ENCODE measurements around the gene MBD3L3.
"Not testable (repeated sequence)": the region's sequence is repeated elsewhere in the genome, so short reads cannot be mapped to it uniquely, and the experiment has no call there.

MBD3L3 gene

DNA sequence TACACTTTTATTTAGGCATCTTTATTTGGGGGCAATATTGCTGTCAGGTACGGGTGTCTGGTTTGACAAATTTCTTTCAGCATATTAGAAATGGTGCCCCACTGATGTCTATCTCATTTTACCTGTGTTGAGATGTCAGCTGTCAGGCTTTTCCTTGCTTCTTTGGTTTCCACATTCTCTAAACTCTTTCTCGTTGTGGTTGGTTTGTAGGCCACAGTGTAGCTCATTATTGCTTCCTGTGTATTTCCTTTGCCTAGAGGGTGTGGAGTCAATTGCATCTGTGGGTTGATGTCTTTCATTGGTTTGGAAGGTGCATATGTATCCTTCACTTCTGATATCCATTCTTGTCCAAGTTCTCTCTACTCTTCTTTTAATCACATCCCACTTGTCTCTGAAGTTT, 1.5 kb upstream of the MBD3L3 start:
- not testable (repeated sequence) for DNase-seq

- not testable (repeated sequence) for DNase-seq
Observed at GRCh38 chr19:7056371-7056770, 2.1 kb downstream of the MBD3L3 start.

DNA sequence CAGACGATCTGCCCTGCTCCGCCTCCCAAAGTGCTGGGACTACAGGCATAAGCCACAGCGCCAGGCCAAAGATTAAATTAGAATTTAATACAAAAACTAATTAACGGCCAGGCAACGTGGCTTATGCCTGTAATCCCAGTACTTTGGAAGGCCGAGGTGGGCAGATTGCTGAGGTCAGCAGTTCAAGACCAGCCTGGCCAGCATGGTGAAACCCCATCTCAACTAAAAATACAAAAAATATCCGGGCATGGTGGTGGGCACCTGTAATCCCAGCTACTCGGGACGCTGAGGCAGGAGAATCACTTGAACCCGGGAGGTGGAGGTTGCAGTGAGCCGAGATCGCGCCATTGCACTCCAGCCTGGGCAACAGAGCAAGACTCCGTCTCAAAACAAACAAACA, 2.8 kb downstream of the MBD3L3 start:
- DNase-seq, result not testable (repeated sequence)

DNA sequence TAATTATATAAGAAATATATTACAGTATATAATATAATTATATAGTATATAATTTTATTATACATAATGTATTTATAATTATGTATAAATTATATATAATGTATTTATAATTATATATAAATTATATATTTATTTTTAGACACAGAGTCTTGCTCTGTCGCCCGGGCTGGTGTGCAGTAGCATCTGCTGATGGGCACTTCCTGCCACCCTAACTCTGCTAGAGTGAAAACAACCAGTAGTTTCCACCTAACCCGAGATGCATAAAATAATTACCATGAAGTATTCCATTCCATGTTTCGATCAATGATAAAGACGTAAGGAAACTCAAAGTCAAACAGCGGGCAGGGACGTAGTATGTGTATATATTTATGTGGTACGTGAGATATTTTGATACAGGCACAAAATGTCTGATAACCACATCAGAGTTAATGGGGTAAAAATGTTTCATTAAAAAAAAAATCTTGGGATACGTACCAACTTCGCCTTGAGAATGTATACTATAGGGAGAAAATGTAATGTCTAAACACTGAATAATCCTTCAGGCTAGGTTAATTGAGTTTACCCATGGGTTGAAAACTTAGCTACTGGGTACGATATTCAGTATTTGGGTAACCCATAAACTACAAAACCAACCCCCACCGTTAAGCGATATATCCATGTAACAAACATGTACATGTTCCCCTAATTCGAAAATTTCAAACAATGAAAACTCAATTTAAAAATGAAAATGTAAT, 3.7 kb downstream of the MBD3L3 start:
- DNase-seq, result not testable (repeated sequence)

- DNase-seq, result not testable (repeated sequence)
Observed at GRCh38 chr19:7052896-7053295, 5.6 kb downstream of the MBD3L3 start.

DNA sequence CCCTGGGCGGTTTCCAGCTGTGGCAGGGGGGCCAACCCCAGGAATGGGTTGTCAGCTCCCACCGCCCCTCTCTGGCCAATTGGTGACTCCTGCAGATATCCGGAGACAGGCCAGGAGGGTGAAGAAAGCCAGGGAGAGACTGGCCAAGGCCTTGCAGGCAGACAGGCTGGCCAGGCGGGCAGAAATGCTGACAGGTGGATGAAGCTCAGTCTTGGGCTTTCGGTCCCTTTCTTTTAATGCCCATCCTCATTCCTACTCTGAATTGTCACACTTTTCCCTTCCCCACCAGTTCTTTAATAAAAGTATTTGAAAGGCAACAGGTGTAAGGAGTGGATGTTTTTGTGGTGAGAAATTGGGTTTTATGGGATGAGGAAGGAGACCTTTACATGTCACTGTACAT, 7.1 kb downstream of the MBD3L3 start:
- DNase-seq, result not testable (repeated sequence)

DNA sequence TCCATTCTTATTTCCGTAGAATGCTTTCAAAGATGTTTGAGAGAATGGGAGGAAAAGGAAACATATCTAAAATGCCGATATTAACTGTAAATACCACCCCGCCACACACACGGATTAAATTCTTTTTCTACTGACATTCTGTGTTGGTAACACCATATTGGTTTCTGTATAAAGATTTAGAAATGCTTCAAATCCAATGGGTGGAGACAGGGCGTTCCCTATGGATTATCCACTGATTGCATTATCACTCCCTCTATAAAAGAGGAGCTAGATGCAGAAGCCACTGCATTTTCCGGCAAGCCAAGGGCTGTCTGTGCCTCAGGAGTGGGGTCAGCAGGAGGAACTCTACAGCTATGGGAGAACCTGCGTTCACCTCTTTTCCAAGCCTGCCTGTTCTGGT, 9.5 kb downstream of the MBD3L3 start, which contains the start of gene MBD3L2:
Gene MBD3L2, plus strand, starts transcription at position 301 of the 400 bp plus-strand sequence. Its CDS starts 53 bp downstream, at position 354.
- DNase-seq, result not testable (repeated sequence)

GRCh38 chr19:7041563-7041962, 16.9 kb downstream of the MBD3L3 start:
- DNase-seq, result not testable (repeated sequence)

GRCh38 chr19:7040079-7040478, 18.4 kb downstream of the MBD3L3 start, which contains the start of gene MBD3L4:
Gene MBD3L4 (minus strand): TSS chr19:7040179. CDS start chr19:7040144, 35 bp downstream.
- not testable (repeated sequence) for DNase-seq

DNA sequence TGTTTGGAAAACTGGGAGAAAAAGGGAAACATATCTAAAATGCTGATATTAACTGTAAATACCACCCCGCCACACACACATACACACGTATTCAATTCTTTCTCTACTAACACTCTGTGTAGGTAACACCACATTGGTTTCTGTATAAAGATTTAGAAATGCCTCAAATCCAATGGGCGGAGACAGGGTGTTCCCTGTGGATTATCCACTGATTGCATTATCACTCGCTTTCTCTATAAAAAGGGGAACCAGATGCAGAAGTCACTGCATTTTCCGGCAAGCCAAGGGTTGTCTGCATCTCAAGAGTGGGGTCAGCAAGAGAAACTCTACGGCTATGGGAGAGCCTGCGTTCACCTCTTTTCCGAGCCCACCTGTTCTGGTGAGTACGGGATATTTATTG, 28.2 kb downstream of the MBD3L3 start, which contains the start of gene MBD3L5:
Gene MBD3L5, plus strand, starts transcription at position 301 of the 400 bp plus-strand sequence. Its CDS starts 34 bp downstream, at position 335.
- DNase-seq, result not testable (repeated sequence)

- not testable (repeated sequence) for DNase-seq
Observed at GRCh38 chr19:7028790-7029189, 29.7 kb downstream of the MBD3L3 start.

DNA sequence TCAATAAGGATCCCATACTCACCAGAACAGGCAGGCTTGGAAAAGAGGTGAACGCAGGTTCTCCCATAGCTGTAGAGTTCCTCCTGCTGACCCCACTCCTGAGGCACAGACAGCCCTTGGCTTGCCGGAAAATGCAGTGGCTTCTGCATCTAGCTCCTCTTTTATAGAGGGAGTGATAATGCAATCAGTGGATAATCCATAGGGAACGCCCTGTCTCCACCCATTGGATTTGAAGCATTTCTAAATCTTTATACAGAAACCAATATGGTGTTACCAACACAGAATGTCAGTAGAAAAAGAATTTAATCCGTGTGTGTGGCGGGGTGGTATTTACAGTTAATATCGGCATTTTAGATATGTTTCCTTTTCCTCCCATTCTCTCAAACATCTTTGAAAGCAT, 37.1 kb downstream of the MBD3L3 start, which contains the start of gene MBD3L2B:
Gene MBD3L2B, minus strand, starts transcription at position 101 of the 400 bp plus-strand sequence. Its CDS starts 34 bp downstream, at position 67.
- DNase-seq, result not testable (repeated sequence)

GRCh38 chr19:7018828-7019227, 39.6 kb downstream of the MBD3L3 start:
- no peak for DNase-seq

DNA sequence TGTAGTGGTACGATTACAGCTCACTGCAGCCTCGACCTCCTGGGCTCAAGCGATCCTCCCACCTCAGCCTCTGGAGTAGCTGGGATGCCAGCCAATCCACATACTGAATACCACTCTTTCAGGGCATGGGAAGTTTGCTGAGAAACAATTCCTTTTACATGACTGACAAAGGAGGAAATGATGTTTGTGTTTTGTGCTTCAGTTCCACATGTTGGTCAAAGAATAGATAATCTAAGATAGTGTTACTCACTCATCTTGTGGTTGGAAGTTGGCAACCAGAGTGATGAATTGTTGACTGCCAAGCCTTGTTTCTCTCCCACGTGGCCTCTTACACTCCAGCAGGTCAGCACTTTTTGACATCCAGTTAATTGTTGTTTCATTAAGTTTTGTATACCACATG, 44.8 kb downstream of the MBD3L3 start:
- peak; percentile 39 for DNase-seq

- no peak for DNase-seq
Observed at GRCh38 chr19:7010722-7011593, 47.5 kb downstream of the MBD3L3 start.

GRCh38 chr19:7007859-7008258, 50.6 kb downstream of the MBD3L3 start:
- DNase-seq, result no peak

Data from activated CD4-positive, alpha-beta T cell treated with anti-CD3 and anti-CD28 coated beads, Interleukin-2, amount 50 U/mL, for 16 hours (primary cell).